ENCODE results near the gene LRRC32. TPM values are rescaled to one million over a fixed set of nuclear protein-coding genes. Genes with fewer than 3 reads are reported as not detected.

The LRRC32 gene
- total RNA-seq, 1 experiment from 2014 or later: 0.27 TPM

DNA sequence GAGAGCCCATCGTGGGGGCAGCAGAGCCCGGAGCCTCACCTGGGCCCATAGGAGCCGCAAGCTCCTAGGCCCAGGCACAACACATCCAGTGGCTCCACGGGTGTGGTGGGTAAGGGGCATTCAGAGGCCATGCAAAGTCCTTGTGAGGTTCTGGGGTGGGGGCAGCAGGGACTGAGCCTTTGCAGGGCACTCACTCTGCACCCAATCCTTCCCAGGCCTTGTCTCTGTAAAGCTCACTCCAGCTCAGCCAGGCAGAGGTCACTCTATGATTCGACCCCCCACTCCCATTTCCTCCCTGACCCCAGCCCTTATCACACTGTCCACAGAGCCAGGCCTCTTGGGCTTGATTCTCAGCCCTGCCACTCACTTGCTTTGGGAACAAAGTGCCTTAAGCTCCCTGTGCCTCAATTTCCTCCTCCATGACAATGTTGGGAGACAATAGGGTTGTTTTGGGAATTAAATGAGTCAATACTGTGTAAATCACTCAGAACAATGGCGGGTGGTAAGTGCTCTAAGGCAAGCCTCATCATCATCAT, 46.6 kb downstream of the LRRC32 start:
- peaks cover 7% of the 10 kb centered on the region for H3K4me1 Mint-ChIP-seq (ENCODE audit: low read depth, unreplicated experiment)
- H3K9me3 ChIP-seq: peaks cover 5% of the 10 kb centered on the region
- H3K27me3 ChIP-seq (replicated peaks; ENCODE audit: control insufficient read depth, insufficient read depth, low read length): no peaks in the 10 kb centered on the region
- no peaks in the 10 kb centered on the region for H3K36me3 ChIP-seq (ENCODE audit: control insufficient read depth, insufficient read depth, low read length)
- BruUV-seq (replicated peaks): no TSS peak
- H3K4me3 ChIP-seq (ENCODE audit: low read depth, low read length): no peak overlapping the region
- ChIA-PET POLR2A (no interaction called here), CTCF (no interaction called here)
- no peaks in the 10 kb centered on the region for H3K36me3 Mint-ChIP-seq (ENCODE audit: insufficient read depth, unreplicated experiment)
- TF ChIP-seq, protein P1, sequence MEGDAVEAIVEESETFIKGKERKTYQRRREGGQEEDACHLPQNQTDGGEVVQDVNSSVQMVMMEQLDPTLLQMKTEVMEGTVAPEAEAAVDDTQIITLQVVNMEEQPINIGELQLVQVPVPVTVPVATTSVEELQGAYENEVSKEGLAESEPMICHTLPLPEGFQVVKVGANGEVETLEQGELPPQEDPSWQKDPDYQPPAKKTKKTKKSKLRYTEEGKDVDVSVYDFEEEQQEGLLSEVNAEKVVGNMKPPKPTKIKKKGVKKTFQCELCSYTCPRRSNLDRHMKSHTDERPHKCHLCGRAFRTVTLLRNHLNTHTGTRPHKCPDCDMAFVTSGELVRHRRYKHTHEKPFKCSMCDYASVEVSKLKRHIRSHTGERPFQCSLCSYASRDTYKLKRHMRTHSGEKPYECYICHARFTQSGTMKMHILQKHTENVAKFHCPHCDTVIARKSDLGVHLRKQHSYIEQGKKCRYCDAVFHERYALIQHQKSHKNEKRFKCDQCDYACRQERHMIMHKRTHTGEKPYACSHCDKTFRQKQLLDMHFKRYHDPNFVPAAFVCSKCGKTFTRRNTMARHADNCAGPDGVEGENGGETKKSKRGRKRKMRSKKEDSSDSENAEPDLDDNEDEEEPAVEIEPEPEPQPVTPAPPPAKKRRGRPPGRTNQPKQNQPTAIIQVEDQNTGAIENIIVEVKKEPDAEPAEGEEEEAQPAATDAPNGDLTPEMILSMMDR (IDR thresholded peaks at IDR 0.05; ENCODE audit: insufficient read depth in 1 of 2, low read depth in 1 of 2, low read length in 1 of 2, severe bottlenecking in 1 of 2, unreplicated experiment in 1 of 2): no peak
- no peak overlapping the region for H3K27ac Mint-ChIP-seq (ENCODE audit: unreplicated experiment)
- H3K27me3 Mint-ChIP-seq (ENCODE audit: insufficient read depth, unreplicated experiment): no peaks in the 10 kb centered on the region
- no peak for DNase-seq
- intact Hi-C loops (cut with micrococcal nuclease; ENCODE audit: unreplicated experiment): no loop called here
- H3K4me3 Mint-ChIP-seq (ENCODE audit: unreplicated experiment): no peak overlapping the region
- peaks cover 13% of the 10 kb centered on the region for H3K4me1 ChIP-seq
- H3K9me3 Mint-ChIP-seq (ENCODE audit: unreplicated experiment): peaks cover 10% of the 10 kb centered on the region

DNA sequence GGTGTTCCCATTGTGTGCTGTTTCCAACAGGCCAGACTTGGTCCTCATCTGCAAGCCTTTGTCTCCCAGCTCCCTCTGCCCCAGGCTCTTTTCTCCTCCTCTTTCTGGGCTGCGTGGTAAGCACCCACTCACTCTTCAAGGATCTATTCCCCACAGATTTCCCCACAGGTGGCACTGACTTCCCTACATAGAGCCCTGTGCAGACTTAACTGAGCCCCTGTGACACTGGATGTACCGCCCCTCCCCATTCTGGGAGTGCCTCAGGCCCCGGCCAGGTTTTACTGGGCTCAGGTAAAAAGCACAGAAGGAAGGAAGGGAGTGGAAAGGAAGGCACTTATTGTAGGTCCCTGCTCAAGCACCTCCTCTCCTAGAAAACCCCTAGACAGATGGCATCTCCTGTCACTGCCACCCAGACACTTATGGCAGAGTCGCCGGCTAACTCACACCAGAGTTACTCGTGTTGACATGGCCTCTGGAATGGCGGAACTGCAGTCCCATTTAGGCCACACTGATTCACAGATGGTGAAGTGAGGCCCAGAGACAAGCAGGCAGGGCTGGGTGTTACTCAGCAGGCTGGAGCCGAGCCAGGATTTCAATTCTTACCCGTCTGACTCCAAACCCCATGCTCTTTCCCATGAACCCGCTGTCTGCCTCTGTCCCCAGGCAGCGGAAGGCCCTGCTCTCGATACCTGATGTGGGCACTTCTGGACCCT, 47.2 kb downstream of the LRRC32 start:
- no peak overlapping the region for H3K27ac Mint-ChIP-seq (ENCODE audit: unreplicated experiment)
- intact Hi-C loops (cut with micrococcal nuclease; ENCODE audit: unreplicated experiment): no loop called here
- Histone ChIP-seq H3K27me3 (replicated peaks; ENCODE audit: control insufficient read depth, insufficient read depth, low read length) (no peaks in the 10 kb centered on the region), H3K36me3 (ENCODE audit: control insufficient read depth, insufficient read depth, low read length) (no peaks in the 10 kb centered on the region), H3K9me3 (peaks cover 11% of the 10 kb centered on the region), H3K4me3 (ENCODE audit: low read depth, low read length) (no peak overlapping the region), H3K4me1 (peaks cover 13% of the 10 kb centered on the region)
- peaks cover 7% of the 10 kb centered on the region for H3K4me1 Mint-ChIP-seq (ENCODE audit: low read depth, unreplicated experiment)
- no peak for DNase-seq
- peaks cover 10% of the 10 kb centered on the region for H3K9me3 Mint-ChIP-seq (ENCODE audit: unreplicated experiment)
- TF ChIP-seq, protein P1 (IDR thresholded peaks at IDR 0.05; ENCODE audit: insufficient read depth in 1 of 2, low read depth in 1 of 2, low read length in 1 of 2, severe bottlenecking in 1 of 2, unreplicated experiment in 1 of 2): no peak
- H3K36me3 Mint-ChIP-seq (ENCODE audit: insufficient read depth, unreplicated experiment): no peaks in the 10 kb centered on the region
- H3K4me3 Mint-ChIP-seq (ENCODE audit: unreplicated experiment): no peak overlapping the region
- POLR2A ChIA-PET: no interaction called here
- CTCF ChIA-PET: no interaction called here
- no TSS peak for BruUV-seq (replicated peaks)
- H3K27me3 Mint-ChIP-seq (ENCODE audit: insufficient read depth, unreplicated experiment): no peaks in the 10 kb centered on the region

DNA sequence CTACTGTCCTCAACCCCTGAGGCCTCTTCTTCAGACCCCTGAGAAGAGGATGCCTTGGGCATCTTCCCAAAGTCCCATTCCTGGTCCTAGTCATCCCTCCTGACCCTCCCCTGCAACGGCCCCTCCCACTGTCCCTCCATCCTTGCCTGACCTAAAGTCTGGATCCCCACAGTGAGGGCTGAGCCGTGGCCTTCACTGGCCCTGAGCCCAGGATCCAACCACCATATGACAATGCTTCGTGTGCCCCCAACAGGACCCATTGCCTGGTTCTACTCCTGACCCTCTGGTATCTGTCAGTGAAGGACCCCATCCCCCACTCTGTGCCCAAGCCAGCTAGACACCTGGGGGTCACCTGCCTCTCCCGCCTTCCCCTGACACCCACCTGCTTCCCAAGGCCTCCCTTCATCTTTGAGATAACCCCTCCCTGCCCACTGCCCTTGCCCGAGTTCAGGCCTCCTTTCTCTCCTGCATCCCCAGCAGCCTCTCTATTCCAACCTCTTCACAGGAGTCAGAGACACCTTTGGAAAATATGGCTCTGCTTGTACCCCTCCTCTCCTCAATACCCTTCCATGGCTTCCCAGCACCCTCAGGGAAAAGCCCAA, 48.0 kb downstream of the LRRC32 start:
- Mint-ChIP-seq H3K9me3 (ENCODE audit: unreplicated experiment) (peaks cover 10% of the 10 kb centered on the region), H3K36me3 (ENCODE audit: insufficient read depth, unreplicated experiment) (no peaks in the 10 kb centered on the region), H3K4me3 (ENCODE audit: unreplicated experiment) (no peak overlapping the region), H3K27ac (ENCODE audit: unreplicated experiment) (no peak overlapping the region), H3K27me3 (ENCODE audit: insufficient read depth, unreplicated experiment) (no peaks in the 10 kb centered on the region), H3K4me1 (ENCODE audit: low read depth, unreplicated experiment) (peaks cover 7% of the 10 kb centered on the region)
- BruUV-seq (replicated peaks): no TSS peak
- H3K4me1 ChIP-seq: peaks cover 13% of the 10 kb centered on the region
- no peaks in the 10 kb centered on the region for H3K27me3 ChIP-seq (replicated peaks; ENCODE audit: control insufficient read depth, insufficient read depth, low read length)
- H3K9me3 ChIP-seq: peaks cover 15% of the 10 kb centered on the region
- POLR2A ChIA-PET: no interaction called here
- TF ChIP-seq, protein P1 (IDR thresholded peaks at IDR 0.05; ENCODE audit: insufficient read depth in 1 of 2, low read depth in 1 of 2, low read length in 1 of 2, severe bottlenecking in 1 of 2, unreplicated experiment in 1 of 2): no peak
- intact Hi-C loops (cut with micrococcal nuclease; ENCODE audit: unreplicated experiment): no loop called here
- DNase-seq: no peak
- H3K4me3 ChIP-seq (ENCODE audit: low read depth, low read length): no peak overlapping the region
- CTCF ChIA-PET: no interaction called here
- H3K36me3 ChIP-seq (ENCODE audit: control insufficient read depth, insufficient read depth, low read length): no peaks in the 10 kb centered on the region

All from Caco-2 (cell line).